ENCODE measurements around the gene SALL3. TPM values are rescaled to one million over a fixed set of nuclear protein-coding genes. Genes with fewer than 3 reads are reported as not detected.

Gene SALL3
- total RNA-seq, 1 donor from 2014 or later = 0.20 TPM

DNA sequence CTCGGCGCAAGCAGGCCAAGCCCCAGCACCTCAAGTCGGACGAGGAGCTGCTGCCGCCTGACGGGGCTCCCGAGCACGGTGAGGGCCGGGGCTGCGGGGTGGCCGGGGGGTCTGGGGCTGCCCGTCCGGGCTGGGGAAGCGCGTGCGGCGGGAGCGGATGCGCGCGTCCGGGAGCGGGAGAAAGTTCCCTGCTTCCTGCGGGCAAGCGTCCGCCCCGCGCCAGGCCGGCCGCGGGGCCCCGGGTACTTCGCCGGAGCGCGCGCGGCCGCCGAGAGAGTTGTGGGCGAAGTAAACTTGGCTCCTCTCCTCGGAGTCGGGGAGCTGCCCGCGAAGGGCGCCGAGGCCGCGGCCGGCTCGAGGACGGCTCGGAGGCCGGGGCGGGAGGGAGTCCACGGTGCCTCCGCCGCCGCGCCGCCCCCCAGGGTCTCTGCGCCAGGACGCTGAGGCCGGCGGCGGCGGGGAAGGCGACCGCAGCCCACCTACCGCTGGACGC, 707 bp downstream of the SALL3 start:
- no peak for DNase-seq (ENCODE audit: low read depth, low spot score)

DNA sequence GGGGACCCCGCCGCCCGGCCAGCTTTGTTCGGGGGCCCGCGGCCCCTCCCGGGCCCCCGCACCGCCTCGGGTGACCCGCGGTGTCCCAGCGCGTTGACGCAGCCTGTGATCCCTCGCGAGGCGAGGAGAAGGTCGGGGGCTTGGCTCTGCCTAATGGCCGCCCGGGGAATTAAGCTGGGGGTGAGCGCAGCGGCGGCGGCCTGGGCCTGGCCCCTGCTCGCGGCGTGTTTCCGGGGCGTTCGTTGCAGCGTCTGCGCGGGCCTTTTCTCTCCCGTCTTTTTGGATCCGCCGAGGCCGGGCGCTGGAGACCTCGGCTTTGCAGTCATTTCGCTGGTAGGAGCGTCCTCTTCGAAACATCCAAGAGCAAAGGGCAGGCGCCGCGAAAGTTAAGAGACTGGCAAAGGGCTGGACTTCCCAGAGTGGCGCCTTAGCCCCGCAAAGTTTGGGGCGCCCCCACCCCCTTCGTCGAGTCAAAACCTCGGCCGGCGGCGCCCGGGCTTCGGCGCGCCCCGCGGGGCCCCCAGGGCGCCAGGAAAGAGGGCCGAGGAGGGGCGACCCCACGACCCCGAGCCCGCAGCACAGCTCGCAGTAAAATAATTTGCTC, 1.3 kb downstream of the SALL3 start:
- no peak for DNase-seq (ENCODE audit: low read depth, low spot score)

- DNase-seq (ENCODE audit: low read depth, low spot score) = no peak
These were observed 1.8 kb downstream of the SALL3 start for GRCh38 chr18:78981394-78981831.

DNA sequence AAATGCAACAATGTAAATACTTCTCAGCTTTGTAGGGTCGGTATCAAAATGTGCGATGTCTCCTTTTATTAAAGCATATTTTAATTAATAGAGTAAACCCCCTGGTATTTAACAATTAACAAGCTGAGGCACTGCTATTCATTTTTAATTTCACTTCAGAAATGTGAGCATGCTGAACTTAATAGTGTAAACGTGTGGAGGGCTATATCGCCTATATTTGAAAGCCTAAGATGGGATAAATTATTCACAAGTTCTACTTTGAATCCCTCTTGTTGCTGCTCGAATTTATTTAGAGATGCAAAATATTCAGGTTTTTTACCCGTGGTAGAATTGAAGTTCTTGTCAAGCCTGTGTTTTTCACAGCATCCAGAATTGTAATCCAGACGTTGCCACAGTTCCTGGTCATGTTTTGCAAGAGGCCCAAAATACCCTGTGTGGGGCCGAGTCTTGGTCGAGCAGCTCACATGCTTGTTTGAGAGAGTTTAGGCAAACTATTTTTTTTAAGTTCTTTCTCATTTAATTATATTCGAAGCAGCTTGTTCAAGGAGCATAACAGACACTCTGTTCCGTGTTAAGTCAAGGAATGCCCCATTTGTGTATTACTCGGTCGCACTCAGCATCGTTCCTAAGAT, 2.5 kb downstream of the SALL3 start:
- DNase-seq (ENCODE audit: low read depth, low spot score) = no peak

- no peak for DNase-seq (ENCODE audit: low read depth, low spot score)
These were observed 3.9 kb downstream of the SALL3 start for GRCh38 chr18:78983512-78983911.

GRCh38 chr18:78984941-78985784, 5.5 kb downstream of the SALL3 start:
- DNase-seq (ENCODE audit: low read depth, low spot score) = no peak

DNA sequence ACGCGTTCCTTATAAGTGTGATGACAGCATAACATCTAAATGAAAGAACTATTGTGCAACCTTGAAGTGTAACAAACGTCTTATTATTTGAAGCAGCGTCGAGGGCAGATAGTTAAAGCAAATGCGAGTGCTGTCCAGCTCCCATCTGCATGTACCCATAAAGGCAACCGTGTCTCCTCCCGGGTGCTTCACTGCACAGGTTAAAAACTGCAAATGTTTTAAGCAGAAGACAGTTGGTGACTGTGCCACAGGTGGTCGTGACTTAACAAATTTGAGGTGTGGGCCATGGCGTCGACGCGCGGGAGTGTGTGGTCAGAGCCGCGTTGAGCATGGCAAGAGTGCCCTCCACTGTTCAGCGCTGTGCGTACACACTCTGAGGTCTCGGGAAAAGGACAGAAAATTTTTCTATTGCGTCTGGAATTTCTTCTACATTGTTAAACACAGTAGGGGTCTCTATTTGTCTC, 6.4 kb downstream of the SALL3 start:
- no peak for DNase-seq (ENCODE audit: low read depth, low spot score)

GRCh38 chr18:78991446-78991845, 11.8 kb downstream of the SALL3 start:
- no peak for DNase-seq (ENCODE audit: low read depth, low spot score)

GRCh38 chr18:78992041-78993011, 12.7 kb downstream of the SALL3 start:
- no peak for DNase-seq (ENCODE audit: low read depth, low spot score)

DNA sequence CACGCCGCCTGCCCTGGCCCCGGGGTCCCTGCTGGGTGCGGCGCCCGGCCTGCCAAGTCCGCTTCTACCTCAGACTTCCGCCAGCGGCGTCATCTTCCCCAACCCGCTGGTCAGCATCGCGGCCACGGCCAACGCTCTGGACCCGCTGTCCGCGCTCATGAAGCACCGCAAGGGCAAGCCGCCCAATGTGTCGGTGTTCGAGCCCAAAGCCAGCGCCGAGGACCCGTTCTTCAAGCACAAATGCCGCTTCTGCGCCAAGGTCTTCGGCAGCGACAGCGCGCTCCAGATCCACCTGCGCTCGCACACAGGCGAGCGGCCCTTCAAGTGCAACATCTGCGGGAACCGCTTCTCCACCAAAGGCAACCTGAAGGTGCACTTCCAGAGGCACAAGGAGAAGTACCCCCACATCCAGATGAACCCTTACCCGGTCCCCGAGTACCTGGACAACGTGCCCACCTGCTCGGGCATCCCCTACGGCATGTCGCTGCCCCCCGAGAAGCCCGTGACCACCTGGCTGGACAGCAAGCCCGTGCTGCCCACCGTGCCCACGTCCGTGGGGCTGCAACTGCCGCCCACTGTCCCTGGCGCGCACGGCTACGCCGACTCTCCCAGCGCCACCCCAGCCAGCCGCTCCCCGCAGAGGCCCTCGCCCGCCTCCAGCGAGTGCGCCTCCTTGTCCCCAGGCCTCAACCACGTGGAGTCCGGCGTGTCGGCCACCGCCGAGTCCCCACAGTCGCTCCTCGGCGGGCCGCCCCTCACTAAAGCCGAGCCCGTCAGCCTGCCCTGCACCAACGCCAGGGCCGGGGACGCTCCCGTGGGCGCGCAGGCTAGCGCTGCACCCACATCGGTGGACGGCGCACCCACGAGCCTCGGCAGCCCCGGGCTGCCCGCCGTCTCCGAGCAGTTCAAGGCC, 13.7 kb downstream of the SALL3 start:
- no peak for DNase-seq (ENCODE audit: low read depth, low spot score)

DNA sequence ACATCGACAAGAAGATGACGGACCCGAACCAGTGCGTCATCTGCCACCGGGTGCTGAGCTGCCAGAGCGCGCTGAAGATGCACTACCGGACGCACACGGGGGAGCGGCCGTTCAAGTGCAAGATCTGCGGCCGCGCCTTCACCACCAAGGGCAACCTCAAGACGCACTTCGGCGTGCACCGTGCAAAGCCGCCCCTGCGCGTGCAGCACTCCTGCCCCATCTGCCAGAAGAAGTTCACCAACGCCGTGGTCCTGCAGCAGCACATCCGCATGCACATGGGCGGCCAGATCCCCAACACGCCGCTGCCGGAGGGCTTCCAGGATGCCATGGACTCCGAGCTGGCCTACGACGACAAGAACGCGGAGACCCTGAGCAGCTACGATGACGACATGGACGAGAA, 14.4 kb downstream of the SALL3 start:
- DNase-seq (ENCODE audit: low read depth, low spot score) = no peak

GRCh38 chr18:78994531-78994930, 14.9 kb downstream of the SALL3 start:
- no peak for DNase-seq (ENCODE audit: low read depth, low spot score)

DNA sequence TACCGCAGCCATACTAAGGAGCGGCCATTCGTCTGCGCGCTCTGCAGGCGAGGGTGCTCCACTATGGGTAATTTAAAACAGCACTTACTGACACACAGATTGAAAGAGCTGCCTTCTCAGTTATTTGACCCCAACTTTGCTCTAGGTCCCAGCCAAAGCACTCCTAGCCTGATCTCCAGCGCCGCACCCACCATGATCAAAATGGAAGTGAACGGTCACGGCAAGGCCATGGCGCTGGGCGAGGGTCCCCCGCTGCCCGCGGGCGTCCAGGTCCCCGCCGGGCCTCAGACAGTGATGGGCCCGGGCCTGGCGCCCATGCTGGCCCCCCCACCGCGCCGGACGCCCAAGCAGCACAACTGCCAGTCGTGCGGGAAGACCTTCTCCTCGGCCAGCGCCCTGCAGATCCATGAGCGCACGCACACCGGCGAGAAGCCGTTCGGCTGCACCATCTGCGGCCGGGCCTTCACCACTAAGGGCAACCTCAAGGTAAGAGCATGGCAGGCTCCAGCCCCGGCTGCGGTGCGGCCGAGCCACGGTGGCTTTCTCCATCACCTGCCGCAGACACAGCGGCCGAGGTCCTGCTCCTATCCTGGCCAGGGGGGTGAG, 15.5 kb downstream of the SALL3 start:
- DNase-seq (ENCODE audit: low read depth, low spot score) = no peak

DNA sequence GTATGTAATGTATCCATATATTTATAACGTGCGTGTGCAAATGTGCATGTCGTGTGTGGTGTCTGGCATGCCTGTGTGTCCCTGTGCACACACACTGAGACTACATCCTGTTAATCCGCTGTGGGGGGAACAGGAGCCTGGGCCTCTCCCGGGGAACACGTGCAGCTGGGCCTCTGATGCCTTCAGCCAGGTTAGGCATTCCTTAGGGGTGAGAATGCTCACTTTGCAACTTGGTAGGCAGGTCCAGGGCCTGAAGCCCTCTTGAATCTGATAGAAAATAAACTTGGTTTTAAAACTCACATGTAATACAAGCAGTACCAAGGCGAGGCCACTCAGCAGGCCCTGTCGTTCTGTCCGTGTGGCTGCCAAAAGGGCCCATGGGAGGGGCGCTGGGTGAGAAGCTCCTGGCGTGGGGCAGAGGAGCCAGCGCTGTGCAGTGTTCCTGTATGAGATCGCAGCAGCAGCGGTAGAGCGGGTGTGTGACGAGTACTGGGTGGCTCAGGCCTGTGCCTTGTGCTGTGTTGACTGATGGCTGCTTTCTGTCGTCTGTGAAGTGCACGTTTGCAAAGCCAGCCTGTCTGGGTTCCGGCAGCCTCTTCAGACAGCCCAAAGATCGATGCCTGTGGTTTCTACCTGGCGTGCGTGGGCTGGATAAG, 16.2 kb downstream of the SALL3 start:
- no peak for DNase-seq (ENCODE audit: low read depth, low spot score)

DNA sequence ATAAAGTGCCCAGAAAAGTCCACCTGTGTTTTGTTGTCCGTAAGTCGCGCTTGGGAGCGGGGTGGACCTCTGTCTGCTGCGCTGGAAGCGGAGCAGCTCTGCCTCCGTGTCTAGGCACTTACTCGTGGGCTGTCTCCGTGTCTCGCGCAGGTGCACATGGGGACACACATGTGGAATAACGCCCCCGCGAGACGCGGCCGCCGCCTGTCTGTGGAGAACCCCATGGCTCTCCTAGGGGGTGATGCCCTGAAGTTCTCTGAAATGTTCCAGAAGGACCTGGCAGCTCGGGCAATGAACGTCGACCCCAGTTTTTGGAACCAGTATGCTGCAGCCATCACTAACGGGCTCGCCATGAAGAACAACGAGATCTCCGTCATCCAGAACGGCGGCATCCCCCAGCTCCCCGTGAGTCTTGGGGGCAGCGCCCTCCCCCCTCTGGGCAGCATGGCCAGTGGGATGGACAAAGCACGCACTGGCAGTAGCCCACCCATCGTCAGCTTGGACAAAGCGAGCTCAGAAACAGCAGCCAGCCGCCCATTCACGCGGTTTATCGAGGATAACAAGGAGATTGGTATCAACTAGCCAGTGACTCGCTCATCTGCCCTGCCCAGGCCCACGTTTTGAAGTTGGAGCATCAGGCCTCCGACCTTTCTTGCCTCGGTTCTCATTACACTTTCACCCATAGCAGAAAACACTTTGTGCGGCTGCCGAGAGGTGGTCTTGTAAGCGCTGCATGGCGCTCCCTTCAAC, 17.3 kb downstream of the SALL3 start:
- no peak for DNase-seq (ENCODE audit: low read depth, low spot score)

- DNase-seq (ENCODE audit: low read depth, low spot score) = no peak
These were observed 18.9 kb downstream of the SALL3 start for GRCh38 chr18:78998371-78999071.

DNA sequence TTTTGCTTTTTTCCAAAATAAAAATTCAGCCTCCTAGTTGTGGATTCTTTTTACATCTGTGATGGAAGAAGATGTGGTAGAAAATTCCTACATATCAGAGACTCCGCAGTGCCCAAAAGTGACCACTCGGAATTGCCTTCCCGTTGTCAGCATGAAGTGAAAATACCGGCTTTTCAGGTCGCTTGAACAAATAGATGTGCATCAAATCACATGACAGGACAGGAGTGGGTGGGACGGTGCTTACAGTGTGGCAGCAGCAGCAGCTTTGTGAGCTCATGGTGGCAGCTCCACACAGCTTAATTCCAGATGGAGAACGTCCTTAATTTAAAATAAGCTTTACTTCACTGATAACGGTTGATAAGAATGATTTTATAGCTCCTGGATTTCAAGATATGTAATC, 20.3 kb downstream of the SALL3 start:
- DNase-seq (ENCODE audit: low read depth, low spot score) = no peak

DNA sequence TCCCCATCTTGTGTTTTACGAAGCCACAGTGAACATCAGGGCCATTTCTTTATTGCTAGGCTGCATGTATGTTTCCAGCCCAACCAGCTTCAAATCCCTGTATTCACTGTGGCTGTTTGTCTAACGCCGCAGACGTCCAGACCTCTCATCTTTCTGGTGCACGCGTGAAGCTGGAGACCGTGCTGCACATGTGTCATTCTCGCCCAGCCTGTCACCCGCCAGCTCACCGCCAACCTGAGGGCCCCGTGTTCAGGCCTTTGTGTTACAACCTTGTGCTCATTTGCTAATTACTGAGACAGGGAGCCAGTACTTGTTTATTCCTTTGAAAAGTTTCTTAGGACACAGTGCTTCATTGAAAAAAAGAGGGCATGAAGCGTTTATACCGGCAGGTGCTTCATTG, 21.4 kb downstream of the SALL3 start:
- no peak for DNase-seq (ENCODE audit: low read depth, low spot score)
